Measurements from ENCODE around the gene ATP9B. TPM values are rescaled to one million over a fixed set of nuclear protein-coding genes. Genes with fewer than 3 reads are reported as not detected.

ATP9B gene
- total and polyA plus RNA-seq, 4 donors, result 7.1 to 31.4 (median 15.5) TPM

GRCh38 chr18:79211844-79212243 is 142.7 kb downstream of the ATP9B start:
- no peaks in the 10 kb centered on the region for H3K4me1 ChIP-seq (ENCODE audit: control insufficient read depth in 4 of 4, insufficient read depth in 4 of 4, low read length in 3 of 4)
- no peak for DNase-seq (ENCODE audit: low spot score)
- H3K9ac ChIP-seq (ENCODE audit: low read depth in 1 of 2, low read length in 2 of 2), result no peak overlapping the region
- no peaks in the 10 kb centered on the region for H3K27me3 ChIP-seq (ENCODE audit: control insufficient read depth in 4 of 4, insufficient read depth in 4 of 4, low read length in 3 of 4)
- H3K36me3 ChIP-seq (ENCODE audit: control insufficient read depth in 4 of 4, insufficient read depth in 3 of 4, low read depth in 1 of 4, low read length in 3 of 4), result peaks cover 1 to 6% (median 3%) of the 10 kb centered on the region in 4 donors
- TF ChIP-seq NR2F2 (IDR thresholded peaks at IDR 0.05), result no peak
- no peak for TF ChIP-seq SP1 (IDR thresholded peaks at IDR 0.05)
- no peak for TF ChIP-seq GABPA (IDR thresholded peaks at IDR 0.05 in 1 of 2, conservative IDR thresholded peaks at IDR 0.05 in 1 of 2)
- no peak for TF ChIP-seq MAX (IDR thresholded peaks at IDR 0.05)
- no peak for TF ChIP-seq RXRA (IDR thresholded peaks at IDR 0.05)
- TF ChIP-seq ZBTB33 (IDR thresholded peaks at IDR 0.05), result no peak
- TF ChIP-seq JUND (IDR thresholded peaks at IDR 0.05), result no peak
- TF ChIP-seq HNF4A (conservative IDR thresholded peaks at IDR 0.05), result no peak
- TF ChIP-seq CTCF (IDR thresholded peaks at IDR 0.05; ENCODE audit: low read depth, low read length, missing input control), result no peak
- no peak for TF ChIP-seq ATF3 (IDR thresholded peaks at IDR 0.05)
- no peak for TF ChIP-seq FOXA2 (IDR thresholded peaks at IDR 0.05)
- no peak for TF ChIP-seq YY1 (IDR thresholded peaks at IDR 0.05)
- TF ChIP-seq TAF1 (conservative IDR thresholded peaks at IDR 0.05), result no peak
- TF ChIP-seq EGR1 (IDR thresholded peaks at IDR 0.05; ENCODE audit: low read depth in 2 of 2), result no peak
- no peak for TF ChIP-seq RAD21 (IDR thresholded peaks at IDR 0.05)
- no peak for TF ChIP-seq FOXA1 (IDR thresholded peaks at IDR 0.05)
- no peak for TF ChIP-seq HNF4G (IDR thresholded peaks at IDR 0.05)
- TF ChIP-seq REST (IDR thresholded peaks at IDR 0.05), result no peak
- H3K4me3 ChIP-seq (ENCODE audit: low read depth in 1 of 3, low read length in 3 of 3), result no peak overlapping the region
- no peaks in the 10 kb centered on the region for H3K9me3 ChIP-seq (ENCODE audit: control insufficient read depth in 4 of 4, low read length in 3 of 4)
- no peak overlapping the region for H3K27ac ChIP-seq (ENCODE audit: low read depth in 1 of 2, low read length in 2 of 2)
- WGBS, result 84% methylated on average over 5 of the region's 5 CpGs

Measured in liver (tissue), 9 donors.